Activated naive CD4-positive, alpha-beta T cell treated with anti-CD3 and anti-CD28 coated beads for 36 hours (primary cell): ENCODE measurements around the gene INS. TPM values are rescaled to one million over a fixed set of nuclear protein-coding genes. Genes with fewer than 3 reads are reported as not detected.

Source experiments
- CTCF ChIA-PET: fragments of 350-600 bp; sonication (Branson Sonifier 250); formaldehyde crosslinking; loops from one replicate; lab custom pipeline; 2021; ENCODE audit warnings: antibody characterized with exemption; lab: Charles Lee
- DNase-seq: peaks from one replicate; pipeline ENCODE4 v3.0.0-alpha.2; 2020
- H3K27ac Mint-ChIP-seq: one replicate; pipeline ENCODE4 v1.8.0; 2021; ENCODE audit warnings: mild to moderate bottlenecking, mixed read lengths
- H3K27me3 Mint-ChIP-seq: one replicate; pipeline ENCODE4 v1.8.0; 2021; ENCODE audit warnings: low read depth, mixed read lengths
- H3K36me3 Mint-ChIP-seq: one replicate; pipeline ENCODE4 v1.8.0; 2021; ENCODE audit warnings: low read depth, mixed read lengths
- H3K4me1 Mint-ChIP-seq: one replicate; pipeline ENCODE4 v1.8.0; 2021; ENCODE audit warnings: low read depth, mixed read lengths
- H3K4me3 Mint-ChIP-seq: one replicate; pipeline ENCODE4 v1.8.0; 2021; ENCODE audit warnings: mild to moderate bottlenecking, moderate library complexity, mixed read lengths
- H3K9me3 Mint-ChIP-seq: one replicate; pipeline ENCODE4 v1.8.0; 2021; ENCODE audit warnings: mixed read lengths
- intact Hi-C: fragments of 100-400 bp; cut with micrococcal nuclease; formaldehyde crosslinking; loops from one replicate; pipeline ENCODE4 v1.15.1; 2023
- total RNA-seq, 2 experiments: library from RNA; stranded (reverse); gene quantifications; one replicate each; pipeline ENCODE4 v1.2.3, GENCODE V29; 2021

INS gene
- not detected for total RNA-seq

GRCh38 chr11:2160736-2161259 is at the start of gene INS:
Gene INS (minus strand): TSS chr11:2161209. CDS start chr11:2160971, 238 bp downstream.
- Mint-ChIP-seq H3K4me1 (no peaks in the 10 kb centered on the region), H3K27ac (no peak within 1 kb of the TSS), H3K4me3 (no peak within 1 kb of the TSS), H3K36me3 (no peaks in the 10 kb centered on the region), H3K27me3 (peaks cover 3% of the 10 kb centered on the region), H3K9me3 (no peaks in the 10 kb centered on the region)
- intact Hi-C loops, result no loop called here
- CTCF ChIA-PET, result no interaction called here
- DNase-seq, result no peak

GRCh38 chr11:2210366-2211112 is 49.5 kb upstream of the INS start:
- no peak overlapping the region for H3K4me3 Mint-ChIP-seq
- H3K27ac Mint-ChIP-seq, result no peak overlapping the region
- no peaks in the 10 kb centered on the region for H3K27me3 Mint-ChIP-seq
- CTCF ChIA-PET, result no interaction called here
- no peaks in the 10 kb centered on the region for H3K36me3 Mint-ChIP-seq
- H3K9me3 Mint-ChIP-seq, result no peaks in the 10 kb centered on the region
- intact Hi-C loops, result no loop called here
- DNase-seq, result no peak
- H3K4me1 Mint-ChIP-seq, result peaks cover 10% of the 10 kb centered on the region

GRCh38 chr11:2209900-2210321 is 48.9 kb upstream of the INS start:
- Mint-ChIP-seq H3K36me3 (no peaks in the 10 kb centered on the region), H3K9me3 (no peaks in the 10 kb centered on the region), H3K27me3 (no peaks in the 10 kb centered on the region), H3K4me3 (no peak overlapping the region), H3K4me1 (peaks cover 10% of the 10 kb centered on the region), H3K27ac (no peak overlapping the region)
- CTCF ChIA-PET, result no interaction called here
- intact Hi-C loops, result no loop called here
- no peak for DNase-seq

GRCh38 chr11:2209370-2209801 is 48.4 kb upstream of the INS start:
- Mint-ChIP-seq H3K27me3 (no peaks in the 10 kb centered on the region), H3K4me3 (no peak overlapping the region), H3K4me1 (peaks cover 10% of the 10 kb centered on the region), H3K27ac (no peak overlapping the region), H3K36me3 (no peaks in the 10 kb centered on the region), H3K9me3 (no peaks in the 10 kb centered on the region)
- DNase-seq, result peak; percentile 2
- CTCF ChIA-PET, result no interaction called here
- intact Hi-C loops, result no loop called here

- H3K9me3 Mint-ChIP-seq, result no peaks in the 10 kb centered on the region
- no peak overlapping the region for H3K27ac Mint-ChIP-seq
- DNase-seq, result peak; percentile 3
- intact Hi-C loops, result no loop called here
- CTCF ChIA-PET, result interaction anchor here (0.8 to 1.0 kb wide), 2 partner anchors 11 to 96 kb away, joined by 3 read pairs; no protein-coding TSS in a partner anchor
- H3K27me3 Mint-ChIP-seq, result no peaks in the 10 kb centered on the region
- H3K4me1 Mint-ChIP-seq, result peaks cover 8% of the 10 kb centered on the region
- no peak overlapping the region for H3K4me3 Mint-ChIP-seq
- no peaks in the 10 kb centered on the region for H3K36me3 Mint-ChIP-seq
Observed at GRCh38 chr11:2208691-2209369, 47.8 kb upstream of the INS start.

- intact Hi-C loops, result no loop called here
- Mint-ChIP-seq H3K9me3 (no peaks in the 10 kb centered on the region), H3K27me3 (no peaks in the 10 kb centered on the region), H3K4me3 (no peak overlapping the region), H3K27ac (no peak overlapping the region), H3K36me3 (no peaks in the 10 kb centered on the region), H3K4me1 (peaks cover 2% of the 10 kb centered on the region)
- peak; percentile 2 for DNase-seq
- CTCF ChIA-PET, result interaction anchor here (0.8 to 1.0 kb wide), 2 partner anchors 10 to 97 kb away, joined by 3 read pairs; no protein-coding TSS in a partner anchor
Observed at GRCh38 chr11:2207773-2208621, 47.0 kb upstream of the INS start.

- Mint-ChIP-seq H3K4me3 (no peak overlapping the region), H3K4me1 (no peaks in the 10 kb centered on the region), H3K9me3 (no peaks in the 10 kb centered on the region), H3K27me3 (no peaks in the 10 kb centered on the region), H3K27ac (no peak overlapping the region), H3K36me3 (no peaks in the 10 kb centered on the region)
- intact Hi-C loops, result no loop called here
- DNase-seq, result peak; percentile 1
- CTCF ChIA-PET, result no interaction called here
Observed at GRCh38 chr11:2207212-2207611, 46.2 kb upstream of the INS start.

GRCh38 chr11:2205981-2206690 is 45.1 kb upstream of the INS start:
- H3K36me3 Mint-ChIP-seq, result no peaks in the 10 kb centered on the region
- no peak for DNase-seq
- H3K4me1 Mint-ChIP-seq, result no peaks in the 10 kb centered on the region
- CTCF ChIA-PET, result no interaction called here
- H3K4me3 Mint-ChIP-seq, result no peak overlapping the region
- H3K27me3 Mint-ChIP-seq, result no peaks in the 10 kb centered on the region
- H3K9me3 Mint-ChIP-seq, result no peaks in the 10 kb centered on the region
- intact Hi-C loops, result no loop called here
- H3K27ac Mint-ChIP-seq, result no peak overlapping the region

GRCh38 chr11:2205214-2205720 is 44.3 kb upstream of the INS start:
- Mint-ChIP-seq H3K27ac (no peak overlapping the region), H3K27me3 (no peaks in the 10 kb centered on the region), H3K4me3 (no peak overlapping the region), H3K4me1 (no peaks in the 10 kb centered on the region), H3K9me3 (no peaks in the 10 kb centered on the region), H3K36me3 (no peaks in the 10 kb centered on the region)
- DNase-seq, result peak; percentile 3
- CTCF ChIA-PET, result no interaction called here
- intact Hi-C loops, result no loop called here

GRCh38 chr11:2204361-2205213 is 43.6 kb upstream of the INS start:
- H3K36me3 Mint-ChIP-seq, result no peaks in the 10 kb centered on the region
- CTCF ChIA-PET, result interaction anchor here (0.6 kb wide), 1 partner anchor 74 kb away, joined by 3 read pairs; no protein-coding TSS in a partner anchor
- intact Hi-C loops, result no loop called here
- no peaks in the 10 kb centered on the region for H3K9me3 Mint-ChIP-seq
- no peak overlapping the region for H3K27ac Mint-ChIP-seq
- no peaks in the 10 kb centered on the region for H3K4me1 Mint-ChIP-seq
- DNase-seq, result no peak
- no peak overlapping the region for H3K4me3 Mint-ChIP-seq
- H3K27me3 Mint-ChIP-seq, result no peaks in the 10 kb centered on the region
